HL-60/S4 treated with retinoic acid at 250 ng/mL for 4 days and 3 days (cell line): ENCODE results near the gene NACAD.
"Not testable (repeated sequence)": the region's sequence is repeated elsewhere in the genome, so short reads cannot be mapped to it uniquely, and the experiment has no call there.

Experiments
- in situ Hi-C: fragments of 300-500 bp; cut with MboI; formaldehyde crosslinking; loops from 2 replicates; pipeline ENCODE4 v1.7.0; 2022; ENCODE audit warnings: low sequenced_read_pairs

The NACAD gene

DNA sequence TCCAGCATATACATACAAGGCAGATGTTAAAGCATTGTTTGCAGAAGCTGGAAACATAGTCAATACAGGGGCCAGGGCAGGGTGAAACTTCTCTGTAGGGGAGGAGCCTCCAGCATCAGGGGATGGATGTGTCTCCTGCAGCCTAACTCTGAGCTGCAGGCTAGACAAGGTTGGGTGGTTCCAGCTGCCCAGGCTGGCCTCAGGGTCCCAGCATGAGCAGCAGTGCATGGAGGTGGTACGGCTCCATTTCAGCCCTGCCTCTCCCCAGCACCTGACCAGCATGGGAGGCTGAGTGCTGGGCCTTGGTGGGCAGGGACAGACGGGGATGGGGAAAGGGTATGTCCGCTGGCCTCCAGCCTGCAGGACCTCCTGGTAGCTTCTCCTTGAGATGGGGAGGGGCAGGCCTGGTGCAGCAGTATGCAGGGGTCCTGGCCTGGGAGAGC is 30.1 kb upstream of the NACAD start:
- in situ Hi-C loops: no loop called here

GRCh38 chr7:45118292-45118691 is 29.5 kb upstream of the NACAD start:
- in situ Hi-C loops: no loop called here

GRCh38 chr7:45117582-45117981 is 28.8 kb upstream of the NACAD start:
- in situ Hi-C loops: no loop called here

DNA sequence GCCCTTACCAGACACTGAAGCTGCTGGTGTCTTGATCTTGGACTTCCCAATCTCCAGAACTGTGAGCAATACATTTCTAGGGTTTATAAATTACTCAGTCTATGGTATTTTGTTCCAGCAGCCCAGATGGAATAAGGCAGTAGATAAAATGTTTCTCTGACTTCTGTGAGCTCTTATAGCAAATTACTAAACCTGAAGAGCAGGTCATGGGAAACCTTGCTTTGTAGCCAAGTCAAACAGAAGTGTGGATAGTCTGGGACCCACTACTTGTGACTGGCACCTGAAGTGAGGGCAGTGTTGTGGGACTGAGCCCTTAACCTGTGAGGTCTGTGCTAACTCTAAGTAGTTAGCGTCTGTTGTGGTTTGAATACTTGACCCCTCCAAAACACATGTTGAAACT is 27.3 kb upstream of the NACAD start:
- in situ Hi-C loops: no loop called here

GRCh38 chr7:45114926-45115325 is 26.2 kb upstream of the NACAD start:
- in situ Hi-C loops: no loop called here

DNA sequence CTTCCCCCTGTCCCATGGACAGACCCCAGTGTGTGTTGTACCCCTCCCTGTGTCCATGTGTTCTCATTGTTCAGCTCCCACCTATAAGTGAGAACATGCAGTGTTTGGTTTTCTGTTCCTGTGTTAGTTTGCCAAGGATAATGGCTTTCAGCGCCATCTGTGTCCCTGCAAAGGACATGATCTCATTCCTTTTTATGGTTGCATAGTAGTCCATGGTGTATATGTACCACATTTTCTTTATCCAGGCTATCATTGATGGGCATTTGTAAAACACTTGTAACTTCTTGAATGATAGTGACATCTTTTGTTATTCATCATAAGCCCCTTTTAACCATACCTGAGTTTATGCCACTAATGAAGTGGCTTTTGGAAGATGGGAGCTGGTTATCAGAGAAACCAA is 25.5 kb upstream of the NACAD start:
- in situ Hi-C loops: not testable (repeated sequence)

- in situ Hi-C loops: no loop called here
Observed at GRCh38 chr7:45112648-45113047, 23.9 kb upstream of the NACAD start.

- in situ Hi-C loops: no loop called here
Observed at GRCh38 chr7:45111298-45112223, 22.8 kb upstream of the NACAD start, which contains the start of gene TBRG4. TSS of gene TBRG4 (minus strand) at chr7:45111697. CDS start at chr7:45109237, 2,460 bp downstream.

GRCh38 chr7:45108863-45109262 is 20.1 kb upstream of the NACAD start:
- in situ Hi-C loops: no loop called here

DNA sequence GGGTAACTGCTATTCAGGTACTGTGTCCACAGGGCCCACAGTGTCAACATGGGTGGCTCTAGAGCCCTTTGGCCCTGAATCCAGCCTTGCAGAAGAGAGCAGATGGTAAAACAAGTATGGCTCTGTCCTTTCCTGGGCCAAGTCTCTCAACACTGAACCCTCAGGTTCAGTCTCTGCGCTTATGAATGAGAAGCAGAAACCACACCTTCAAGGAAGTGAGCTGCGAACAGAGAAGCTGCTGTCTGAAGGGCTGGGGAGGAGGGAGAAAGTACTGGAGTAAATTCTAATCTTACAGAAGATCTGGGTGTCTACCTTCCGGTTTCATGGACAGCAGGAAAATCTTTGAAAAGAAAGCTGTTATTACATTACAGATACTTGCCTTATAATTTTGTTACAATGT is 18.6 kb upstream of the NACAD start:
- in situ Hi-C loops: no loop called here

- in situ Hi-C loops: no loop called here
Observed at GRCh38 chr7:45106820-45107219, 18.1 kb upstream of the NACAD start.

- in situ Hi-C loops: no loop called here
Observed at GRCh38 chr7:45105588-45106188, 16.9 kb upstream of the NACAD start.

DNA sequence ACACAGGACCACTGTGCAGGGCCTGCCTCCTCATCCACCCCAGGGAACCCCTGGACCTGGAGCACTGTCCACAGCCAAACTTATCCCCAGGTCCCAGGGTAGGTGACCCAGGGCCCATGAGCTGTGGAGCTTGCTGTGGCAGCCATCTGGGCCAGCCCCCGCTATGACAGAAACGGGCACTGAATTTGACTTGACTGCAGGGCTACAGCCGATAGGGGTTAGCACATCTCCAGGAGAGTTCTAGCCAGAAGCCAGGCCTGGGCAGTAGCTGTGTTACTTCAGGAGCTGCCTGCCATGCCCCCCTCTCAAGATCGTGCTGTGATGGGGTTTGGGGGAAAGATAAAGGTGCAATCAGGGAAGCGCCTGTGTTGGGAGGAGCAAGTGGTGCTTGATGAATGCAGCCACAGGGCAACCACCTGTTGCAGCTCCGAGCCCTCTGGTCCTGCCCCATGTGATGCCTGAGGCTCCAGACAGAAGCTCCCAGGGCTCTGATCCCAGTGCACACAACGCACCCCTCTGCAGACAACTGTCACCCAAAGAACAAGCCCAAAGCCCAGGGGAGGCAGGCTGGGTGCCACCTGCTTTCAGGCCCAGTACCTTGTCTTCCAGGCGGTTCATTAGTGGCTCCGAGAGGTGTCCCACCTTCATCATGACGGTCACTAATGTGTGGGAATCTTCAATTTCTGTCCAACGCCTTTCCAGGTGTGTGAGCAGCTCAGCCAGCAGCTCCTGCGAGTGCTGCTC is 16.2 kb upstream of the NACAD start:
- in situ Hi-C loops: no loop called here

GRCh38 chr7:45103958-45104843 is 15.4 kb upstream of the NACAD start:
- in situ Hi-C loops: no loop called here

DNA sequence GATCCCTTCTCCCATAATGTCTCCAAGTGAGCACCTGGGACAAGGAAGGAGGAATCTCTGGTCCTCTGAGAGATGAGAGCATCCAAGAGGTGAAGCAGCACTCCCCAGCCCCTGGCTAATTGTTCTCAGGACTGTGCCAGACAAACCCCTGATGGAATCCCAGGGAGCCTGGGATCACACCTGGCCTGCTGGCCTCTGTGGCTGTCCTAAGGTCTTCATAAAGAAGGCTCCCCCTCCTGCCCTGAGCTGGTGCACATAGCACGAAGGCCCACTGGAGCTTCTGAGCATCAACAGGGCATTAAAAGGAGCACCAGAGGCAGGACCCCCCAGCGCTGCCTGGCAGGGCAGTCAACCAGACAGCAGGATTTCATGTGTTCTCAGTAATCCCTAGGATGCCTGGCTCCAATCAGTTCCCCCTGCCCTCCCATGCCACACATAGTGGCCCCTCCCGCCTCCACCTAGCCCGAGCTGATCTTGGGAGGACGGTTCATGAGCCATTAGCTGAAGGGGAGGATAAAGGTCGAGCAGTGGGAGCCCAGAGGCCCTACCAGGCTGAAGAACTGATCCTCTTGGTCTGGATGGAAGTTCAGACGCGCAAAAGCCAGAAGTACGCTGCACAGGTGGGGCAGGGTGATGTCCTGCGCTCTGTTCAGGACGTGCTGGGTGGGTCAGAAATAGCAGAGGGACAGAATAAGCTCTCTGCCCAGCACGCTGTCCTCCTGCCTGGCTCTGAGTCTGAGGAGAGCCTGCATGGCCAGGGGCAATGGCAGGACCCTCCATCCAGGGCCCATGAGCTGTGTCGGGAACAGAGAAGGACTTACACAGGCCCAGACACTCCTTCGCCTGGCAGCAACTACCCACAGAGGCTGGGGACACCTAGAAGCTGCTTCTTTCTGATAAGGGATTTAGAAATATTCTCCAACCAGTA is 14.3 kb upstream of the NACAD start:
- in situ Hi-C loops: no loop called here

DNA sequence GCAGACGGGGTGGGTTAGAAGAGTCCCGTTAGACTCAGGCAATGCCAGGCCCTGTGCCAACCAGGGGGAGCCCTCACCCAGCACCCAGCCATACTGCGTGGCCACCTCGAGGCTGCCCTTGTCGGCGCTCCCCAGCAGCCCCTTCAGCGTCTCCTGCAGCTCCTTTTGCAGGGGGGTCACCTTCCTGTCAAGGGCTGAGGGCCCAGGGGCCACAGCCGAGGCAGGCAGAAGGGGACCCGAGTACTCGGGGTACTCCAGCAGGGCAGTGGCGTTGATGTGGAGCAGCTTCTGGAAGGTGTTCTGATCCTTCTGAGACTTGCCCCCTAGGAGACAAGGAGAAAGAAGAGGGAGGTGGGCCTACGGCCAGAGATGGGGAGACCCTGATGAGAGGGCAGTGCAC is 13.0 kb upstream of the NACAD start:
- in situ Hi-C loops: no loop called here

GRCh38 chr7:45100761-45101480 is 12.2 kb upstream of the NACAD start:
- in situ Hi-C loops: no loop called here

DNA sequence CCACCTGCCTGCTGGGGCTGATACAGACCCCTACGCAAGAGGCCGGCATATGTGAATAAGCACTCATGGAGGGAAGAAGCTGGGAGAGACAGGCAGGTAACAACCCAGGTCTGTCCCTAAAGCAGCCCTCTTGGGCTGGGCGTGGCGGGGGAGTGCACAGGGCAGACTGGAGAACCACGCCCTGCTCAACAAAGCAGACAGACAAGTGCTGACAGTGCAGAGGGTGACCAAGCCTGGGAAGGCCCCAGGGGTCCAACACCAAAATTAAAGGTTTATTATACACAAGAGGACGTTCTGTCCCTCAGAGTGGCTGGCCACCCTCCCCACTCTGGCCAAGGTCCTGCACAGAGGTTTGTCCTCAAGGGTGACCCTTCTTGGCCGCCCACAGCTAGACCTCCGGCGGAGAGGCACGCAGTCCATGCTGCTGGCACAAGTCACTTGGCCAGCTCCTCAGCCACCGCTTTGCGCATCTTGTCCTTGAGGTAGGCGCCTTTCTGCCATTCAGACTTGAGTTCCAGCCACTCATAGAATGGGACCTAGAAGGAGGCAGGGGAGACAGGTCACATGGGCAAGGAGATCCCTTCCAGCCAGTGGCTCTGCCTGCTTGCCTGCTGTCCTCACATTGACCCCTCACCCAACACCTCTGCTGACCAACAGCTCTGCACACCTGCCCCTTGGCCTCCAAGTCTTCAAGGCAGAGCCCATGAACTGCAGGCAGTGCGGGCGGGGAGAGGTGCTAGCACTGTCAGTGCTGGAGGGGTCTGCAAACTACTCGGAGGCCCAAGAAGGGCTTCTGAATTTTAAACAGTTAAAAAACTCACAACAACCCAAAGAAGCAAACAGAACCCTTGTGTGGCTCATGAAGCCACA is 11.4 kb upstream of the NACAD start:
- in situ Hi-C loops: no loop called here
